K562 (cell line): ENCODE results near the gene ULK1. TPM values are rescaled to one million over a fixed set of nuclear protein-coding genes. Genes with fewer than 3 reads are reported as not detected.

Experiments used
- ATAC-seq: fragments of 200-7000 bp; cut with Tn5 transposase; 3 replicates; pipeline ENCODE4 v1.9.1; 2020; ENCODE audit warnings: moderate library complexity
- BruUV-seq: library from RNA; stranded (reverse); fragments of 400-500 nt; replicated peaks from 2 replicates; lab custom pipeline; 2021; lab: Mats Ljungman, UMichigan
- CTCF ChIA-PET: fragments of 300-600 bp; formaldehyde crosslinking; extraction: SDS; loops from one replicate; lab custom pipeline; 2021; ENCODE audit warnings: low intra/inter-chr PET ratio; lab: Yijun Ruan, JAX
- POLR2A ChIA-PET: fragments of 300-600, 350-650 bp; sonication (Branson Sonifier 250); formaldehyde crosslinking; extraction: SDS; loops from one replicate; lab custom pipeline; 2021; ENCODE audit warnings: antibody characterized with exemption, inconsistent platforms; lab: Yijun Ruan, JAX
- DNase-seq, 4 experiments: peaks; one replicate each; pipeline versions ENCODE4 v3.0.0 to v3.0.0-alpha.2; 2011 to 2018; ENCODE audit warnings: low spot score in 3 of 4, mixed read lengths in 3 of 4; ENCODE audit errors: extremely low read depth in 1 of 4
- FAIRE-seq: peaks from 2 replicates; lab custom pipeline; 2011; peaks lifted over from hg19 to GRCh38; lab: Jason Lieb, UNC
- H2AFZ ChIP-seq: 2 replicates; pipeline ENCODE4 v1.6.0; 2011; ENCODE audit warnings: low read depth, low read length, control low read depth, inconsistent platforms
- H3K27ac ChIP-seq: fragments of 200-600 bp; 3 replicates; pipeline ENCODE4 v1.8.0; 2011; ENCODE audit warnings: low read depth, mild to moderate bottlenecking, control low read depth, inconsistent platforms, low read length, moderate library complexity, mixed read lengths; ENCODE audit errors: extremely low read depth
- H3K27me3 ChIP-seq, 2 experiments: fragments of 300-600 bp in 1 of 2; 2 replicates in 1 of 2; 3 replicates in 1 of 2; pipeline versions ENCODE4 v1.6.0 to v1.8.0; 2011; ENCODE audit warnings: inconsistent platforms in 2 of 2, low read length in 2 of 2, mild to moderate bottlenecking in 1 of 2, mixed read lengths in 1 of 2, moderate library complexity in 1 of 2; ENCODE audit not compliant: control insufficient read depth in 2 of 2, insufficient read depth in 2 of 2
- H3K36me3 ChIP-seq: fragments of 300-600 bp; 3 replicates; pipeline ENCODE4 v1.8.0; 2011; ENCODE audit warnings: mild to moderate bottlenecking, low read length, inconsistent platforms; ENCODE audit not compliant: control insufficient read depth, insufficient read depth
- H3K4me1 ChIP-seq, 2 experiments: fragments of 200-600 bp in 1 of 2; replicated peaks in 1 of 2; 2 replicates in 1 of 2; 3 replicates in 1 of 2; pipeline versions ENCODE4 v1.5.1 to v1.8.0; 2011; ENCODE audit warnings: inconsistent platforms in 2 of 2, low read length in 2 of 2, mild to moderate bottlenecking in 1 of 2, mixed read lengths in 1 of 2, moderate library complexity in 1 of 2; ENCODE audit not compliant: control insufficient read depth in 2 of 2, insufficient read depth in 2 of 2
- H3K4me2 ChIP-seq: 2 replicates; pipeline ENCODE4 v1.6.1; 2011; ENCODE audit warnings: low read length, control low read depth, inconsistent platforms, mixed read lengths; ENCODE audit not compliant: insufficient read depth
- H3K4me3 ChIP-seq: fragments of 200-600 bp; sonication (generic), shearing (Covaris generic); 2 replicates; pipeline ENCODE4 v1.5.1; 2016; ENCODE audit warnings: control low read depth, inconsistent platforms
- H3K79me2 ChIP-seq: fragments of 200-600 bp; 3 replicates; pipeline ENCODE4 v1.8.0; 2011; ENCODE audit warnings: low read length, inconsistent platforms; ENCODE audit not compliant: control insufficient read depth, insufficient read depth
- H3K9ac ChIP-seq, 2 experiments: 2 replicates each; pipeline versions ENCODE4 v1.6.0 to v1.6.1; 2011; ENCODE audit warnings: low read depth in 2 of 2, low read length in 2 of 2, control low read depth in 1 of 2, inconsistent platforms in 1 of 2, mild to moderate bottlenecking in 1 of 2, mixed read lengths in 1 of 2; ENCODE audit not compliant: insufficient read depth in 1 of 2
- H3K9me1 ChIP-seq: one replicate; pipeline ENCODE4 v1.6.0; 2011; ENCODE audit warnings: inconsistent platforms, mild to moderate bottlenecking, low read length, moderate library complexity; ENCODE audit not compliant: control insufficient read depth, insufficient read depth
- H3K9me3 ChIP-seq: replicated peaks from 2 replicates; pipeline ENCODE4 v1.5.1; 2011; ENCODE audit warnings: low read depth, low read length, inconsistent platforms; ENCODE audit not compliant: control insufficient read depth, insufficient read depth
- H4K20me1 ChIP-seq: replicated peaks from 2 replicates; pipeline ENCODE4 v1.6.1; 2011; ENCODE audit warnings: low read length, inconsistent platforms, mixed read lengths; ENCODE audit not compliant: control insufficient read depth, insufficient read depth
- EP400 ChIP-seq: fragments of 450-650 bp; IDR thresholded peaks from 2 replicates; pipeline ENCODE4 v1.6.1; 2017; ENCODE audit warnings: antibody characterized with exemption, mild to moderate bottlenecking, moderate library complexity
- FOXJ3 ChIP-seq: sonication (generic); formaldehyde crosslinking; IDR thresholded peaks from 2 replicates; pipeline ENCODE4 v1.4.0; 2020; ENCODE audit warnings: mild to moderate bottlenecking, missing genetic modification reagents
- KDM4B ChIP-seq, 2 experiments: fragments of 450-650 bp in 1 of 2; sonication (generic) in 1 of 2; IDR thresholded peaks; 2 replicates each; pipeline ENCODE4 v1.6.1; 2016 to 2017; ENCODE audit warnings: borderline replicate concordance in 2 of 2, antibody characterized with exemption in 1 of 2, low read depth in 1 of 2, mild to moderate bottlenecking in 1 of 2
- KLF10 ChIP-seq: fragments of 250-450 bp; sonication (Bioruptor Pico); IDR thresholded peaks from 2 replicates; pipeline ENCODE4 v1.6.1; 2021; ENCODE audit warnings: matching md5 sums
- MEF2A ChIP-seq: IDR thresholded peaks from 2 replicates; pipeline ENCODE4 v1.6.1; 2011; ENCODE audit warnings: low read depth, mild to moderate bottlenecking, low read length, moderate library complexity; ENCODE audit not compliant: control insufficient read depth
- POLR2A ChIP-seq: fragments of 450-650 bp; conservative IDR thresholded peaks from 2 replicates; pipeline ENCODE4 v1.6.1; 2016
- POLR2AphosphoS2 ChIP-seq: IDR thresholded peaks from 2 replicates; pipeline ENCODE4 v1.6.1; 2012; ENCODE audit warnings: low read length, improper control_type of control experiment
- POLR2G ChIP-seq: fragments of 200-400 bp; formaldehyde crosslinking; IDR thresholded peaks from 2 replicates; pipeline ENCODE4 v1.6.1; 2017; ENCODE audit warnings: low read depth, mild to moderate bottlenecking, antibody characterized with exemption, low read length, moderate library complexity
- SMC3 ChIP-seq: conservative IDR thresholded peaks from 2 replicates; pipeline ENCODE4 v1.6.1; 2011; ENCODE audit warnings: low read depth, low read length, improper control_type of control experiment; ENCODE audit not compliant: insufficient read depth
- TCFL5 ChIP-seq: fragments of 250-450 bp; sonication (Bioruptor Pico); conservative IDR thresholded peaks from 2 replicates; pipeline ENCODE4 v1.6.1; 2021; ENCODE audit warnings: mild to moderate bottlenecking, moderate library complexity, matching md5 sums
- TGIF2 ChIP-seq: sonication (generic); formaldehyde crosslinking; IDR thresholded peaks from 2 replicates; pipeline ENCODE4 v1.8.1; 2022; ENCODE audit warnings: mild to moderate bottlenecking, missing genetic modification reagents, moderate library complexity
- WGBS: fragments of 100-300 bp; shearing (Covaris generic); methylation state at CpG from one replicate; pipeline ENCODE4 v1.1.6; 2016; ENCODE audit warnings: low coverage, mixed read lengths; ENCODE audit not compliant: insufficient coverage; ENCODE audit errors: missing lambda C conversion rate; 5-methylcytosine and 5-hydroxymethylcytosine counted together
- in situ Hi-C: fragments of 300-500 bp; cut with MboI; formaldehyde crosslinking; loops from 4 replicates; pipeline ENCODE4 v1.15.0; 2018; ENCODE audit warnings: inconsistent platforms, mixed read lengths
- intact Hi-C: fragments of 100-400 bp; cut with micrococcal nuclease; formaldehyde crosslinking; loops from 2 replicates; pipeline ENCODE4 v1.14.2; 2022
- polyA plus RNA-seq, 8 experiments: library from polyadenylated mRNA; depleted of rRNA in 4 of 8; stranded (reverse) in 5 of 8; unstranded in 3 of 8; fragments of >200 nt; fragmentation: Nextera tagmentation in 2 of 8; fragmentation: Illumina TruSeq in 1 of 8; extraction: Ambion mirVana in 2 of 8; extraction: Trizol in 1 of 8; gene quantifications; 2 replicates each; pipeline versions ENCODE4 v1.2.1 to v1.2.3, GENCODE V29; 2011 to 2014; ENCODE audit warnings: inconsistent platforms in 1 of 8, missing spikeins in 1 of 8
- total RNA-seq, 7 experiments: library from RNA; depleted of rRNA in 6 of 7; stranded (reverse); fragments of >200 nt in 6 of 7; fragmentation: Illumina TruSeq in 2 of 7; extraction: Trizol in 2 of 7; gene quantifications; 2 replicates each; pipeline versions ENCODE4 v1.2.1 to v1.2.3, GENCODE V29; 2011 to 2021; ENCODE audit warnings: low replicate concordance in 1 of 7
- TF ChIP-seq, protein P1 (sequence below): fragments of 150-350 bp; IDR thresholded peaks from 2 replicates; pipeline ENCODE4 v1.6.1; 2014; ENCODE audit warnings: low read depth, mild to moderate bottlenecking, low read length, borderline replicate concordance

Gene ULK1
- total and polyA plus RNA-seq, 9 of the 15 experiments (the other 6 are each of a cell fraction or from before 2014, with no cell fraction given), result 0.15 to 29.4 (median 2.5) TPM

DNA sequence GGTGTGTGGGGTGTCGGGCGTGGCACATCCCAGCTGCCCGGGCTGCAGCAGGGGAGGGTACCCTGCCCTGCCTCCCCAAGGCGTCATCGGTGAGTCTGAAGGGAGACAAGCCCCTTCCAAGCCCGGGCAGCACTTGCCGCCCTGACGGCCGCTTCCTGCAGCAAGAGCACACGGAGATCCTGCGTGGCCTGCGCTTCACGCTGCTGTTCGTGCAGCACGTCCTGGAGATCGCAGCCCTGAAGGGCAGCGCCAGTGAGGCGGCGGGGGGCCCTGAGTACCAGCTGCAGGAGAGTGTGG is 24.6 kb downstream of the ULK1 start:
- in situ Hi-C loops, result no loop called here

DNA sequence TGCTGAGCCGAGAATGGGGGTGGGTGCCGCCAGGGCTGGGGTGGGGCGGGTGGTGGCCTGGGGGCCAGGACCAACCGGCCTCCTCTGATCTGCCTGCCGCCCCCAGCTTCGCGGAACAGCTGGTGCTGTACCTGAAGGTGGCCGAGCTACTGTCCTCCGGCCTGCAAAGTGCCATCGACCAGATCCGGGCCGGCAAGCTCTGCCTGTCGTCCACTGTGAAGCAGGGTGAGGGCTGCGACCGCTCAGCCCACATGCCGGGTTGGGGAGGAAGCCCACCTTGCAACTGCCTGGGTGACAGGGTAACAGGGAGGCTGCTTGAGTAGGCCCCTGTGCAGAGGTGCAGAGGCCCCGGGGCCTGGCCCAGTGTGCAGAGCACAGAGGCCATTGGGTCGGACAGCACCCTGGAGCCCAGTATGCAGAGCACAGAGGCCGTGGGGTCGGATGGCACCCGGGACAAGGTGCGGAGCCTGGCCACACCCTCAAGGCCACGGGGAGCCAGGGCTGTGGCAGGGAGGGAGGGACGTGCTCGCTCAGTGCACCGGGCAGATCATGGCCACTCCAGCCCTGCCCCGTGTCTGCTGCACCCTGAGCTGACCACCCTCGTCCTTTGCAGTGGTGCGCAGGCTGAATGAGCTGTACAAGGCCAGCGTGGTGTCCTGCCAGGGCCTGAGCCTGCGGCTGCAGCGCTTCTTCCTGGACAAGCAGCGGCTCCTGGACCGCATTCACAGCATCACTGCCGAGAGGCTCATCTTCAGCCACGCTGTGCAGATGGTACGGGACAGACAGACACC is 25.1 kb downstream of the ULK1 start:
- Histone ChIP-seq H3K27ac (no peak overlapping the region), H3K4me2 (no peak overlapping the region), H3K79me2 (no peaks in the 10 kb centered on the region), H4K20me1 (no peaks in the 10 kb centered on the region), H3K4me3 (no peak overlapping the region), H3K36me3 (peaks cover 11% of the 10 kb centered on the region; the same call in 1 of the 3 replicates), H3K9ac (no peak overlapping the region; a peak in 1 of 4 replicates), H3K27me3 (no peaks in the 10 kb centered on the region), H3K9me1 (no peaks in the 10 kb centered on the region), H3K9me3 (no peaks in the 10 kb centered on the region), H2AFZ (no peak overlapping the region), H3K4me1 (peaks cover 0 to 25% of the 10 kb centered on the region in 2 experiments; a peak in 2 of 5 replicates)
- in situ Hi-C loops, result no loop called here
- DNase-seq (no peak), FAIRE-seq (no peak), ATAC-seq (peak; percentile 5; the same call in 1 of the 3 replicates)
- no TSS peak for BruUV-seq
- POLR2A ChIA-PET, result interaction anchor here (0.6 to 2.3 kb wide), 3 partner anchors 8 to 23 kb away, joined by 3 to 6 read pairs (median 3); no protein-coding TSS in a partner anchor
- 91% methylated on average over 23 of the region's 37 CpGs for WGBS
- intact Hi-C loops, result no loop called here
- CTCF ChIA-PET, result no interaction called here
- TF ChIP-seq POLR2A, result 0 out of 2 replicates have a peak, but pooled peaks have one; percentile 27
- no peak for TF ChIP-seq EP400
- TF ChIP-seq KDM4B (IDR thresholded peaks at IDR 0.05; ENCODE audit: borderline replicate concordance in 2 of 2, low read depth in 1 of 2), result no peak
- TF ChIP-seq SMC3, result no peak
- TF ChIP-seq POLR2G, result peak; percentile 54; the same call in 1 of the 2 replicates
- TF ChIP-seq, protein P1, sequence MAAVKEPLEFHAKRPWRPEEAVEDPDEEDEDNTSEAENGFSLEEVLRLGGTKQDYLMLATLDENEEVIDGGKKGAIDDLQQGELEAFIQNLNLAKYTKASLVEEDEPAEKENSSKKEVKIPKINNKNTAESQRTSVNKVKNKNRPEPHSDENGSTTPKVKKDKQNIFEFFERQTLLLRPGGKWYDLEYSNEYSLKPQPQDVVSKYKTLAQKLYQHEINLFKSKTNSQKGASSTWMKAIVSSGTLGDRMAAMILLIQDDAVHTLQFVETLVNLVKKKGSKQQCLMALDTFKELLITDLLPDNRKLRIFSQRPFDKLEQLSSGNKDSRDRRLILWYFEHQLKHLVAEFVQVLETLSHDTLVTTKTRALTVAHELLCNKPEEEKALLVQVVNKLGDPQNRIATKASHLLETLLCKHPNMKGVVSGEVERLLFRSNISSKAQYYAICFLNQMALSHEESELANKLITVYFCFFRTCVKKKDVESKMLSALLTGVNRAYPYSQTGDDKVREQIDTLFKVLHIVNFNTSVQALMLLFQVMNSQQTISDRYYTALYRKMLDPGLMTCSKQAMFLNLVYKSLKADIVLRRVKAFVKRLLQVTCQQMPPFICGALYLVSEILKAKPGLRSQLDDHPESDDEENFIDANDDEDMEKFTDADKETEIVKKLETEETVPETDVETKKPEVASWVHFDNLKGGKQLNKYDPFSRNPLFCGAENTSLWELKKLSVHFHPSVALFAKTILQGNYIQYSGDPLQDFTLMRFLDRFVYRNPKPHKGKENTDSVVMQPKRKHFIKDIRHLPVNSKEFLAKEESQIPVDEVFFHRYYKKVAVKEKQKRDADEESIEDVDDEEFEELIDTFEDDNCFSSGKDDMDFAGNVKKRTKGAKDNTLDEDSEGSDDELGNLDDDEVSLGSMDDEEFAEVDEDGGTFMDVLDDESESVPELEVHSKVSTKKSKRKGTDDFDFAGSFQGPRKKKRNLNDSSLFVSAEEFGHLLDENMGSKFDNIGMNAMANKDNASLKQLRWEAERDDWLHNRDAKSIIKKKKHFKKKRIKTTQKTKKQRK, result no peak
- TF ChIP-seq FOXJ3 (CRISPR knock-in tag), result no peak
- no peak for TF ChIP-seq TGIF2 (CRISPR knock-in tag)
- peak; percentile 55; the same call in 1 of the 2 replicates for TF ChIP-seq POLR2AphosphoS2
- TF ChIP-seq TCFL5 (CRISPR knock-in tag), result no peak
- TF ChIP-seq MEF2A, result no peak

More for the DNA sequence above, 24.6 kb downstream of the ULK1 start:
- CTCF ChIA-PET, result no interaction called here
- intact Hi-C loops, result no loop called here
- Histone ChIP-seq H3K4me3 (no peak overlapping the region), H3K27me3 (no peaks in the 10 kb centered on the region), H3K9me1 (no peaks in the 10 kb centered on the region), H3K4me1 (peaks cover 0 to 25% of the 10 kb centered on the region in 2 experiments; a peak in 2 of 5 replicates), H3K27ac (no peak overlapping the region), H3K36me3 (peaks cover 16% of the 10 kb centered on the region; the same call in 1 of the 3 replicates), H2AFZ (no peak overlapping the region), H3K9me3 (no peaks in the 10 kb centered on the region), H4K20me1 (no peaks in the 10 kb centered on the region), H3K4me2 (no peak overlapping the region), H3K79me2 (no peaks in the 10 kb centered on the region), H3K9ac (no peak overlapping the region)
- DNase-seq, result no peak
- BruUV-seq, result no TSS peak
- no peak for ATAC-seq
- WGBS, result 92% methylated on average over 15 of the region's 19 CpGs
- no peak for FAIRE-seq
- TF ChIP-seq KLF10, result no peak
- POLR2A ChIA-PET, result interaction anchor here (0.7 kb wide), 1 partner anchor 9 kb away, joined by 3 read pairs; no protein-coding TSS in a partner anchor
